HCT116 (cell line): ENCODE measurements around the gene ADGRV1.

Experiments used
- EZH2 ChIP-seq: fragments of 200-600 bp; sonication (generic); IDR thresholded peaks from 2 replicates; pipeline ENCODE4 v1.6.1; 2017; ENCODE audit warnings: antibody characterized with exemption, mixed run types
- EZH2phosphoT487 ChIP-seq: fragments of 200-600 bp; IDR thresholded peaks from 2 replicates; pipeline ENCODE4 v1.6.1; 2018; ENCODE audit warnings: antibody characterized with exemption, borderline replicate concordance
- FOSL1 ChIP-seq: IDR thresholded peaks from 2 replicates; pipeline ENCODE4 v1.6.1; 2012; ENCODE audit warnings: low read depth
- JUND ChIP-seq: IDR thresholded peaks from 2 replicates; pipeline ENCODE4 v1.6.1; 2012
- POLR2A ChIP-seq: IDR thresholded peaks from 2 replicates; pipeline ENCODE4 v1.7.0; 2011; ENCODE audit warnings: borderline replicate concordance; ENCODE audit not compliant: insufficient read depth, insufficient read length; ENCODE audit errors: extremely low read depth
- POLR2AphosphoS5 ChIP-seq: IDR thresholded peaks from 2 replicates; pipeline ENCODE4 v1.6.1; 2011; ENCODE audit warnings: mild to moderate bottlenecking, low read depth, low read length, moderate library complexity
- RAD21 ChIP-seq: IDR thresholded peaks from 2 replicates; pipeline ENCODE4 v1.6.1; 2012; ENCODE audit warnings: low read depth, mild to moderate bottlenecking
- SIN3A ChIP-seq: IDR thresholded peaks from 2 replicates; pipeline ENCODE4 v1.6.1; 2012; ENCODE audit warnings: low read depth
- TCF7L2 ChIP-seq: IDR thresholded peaks from 2 replicates; pipeline ENCODE4 v1.7.0; 2011; ENCODE audit warnings: borderline replicate concordance, inconsistent platforms; ENCODE audit not compliant: insufficient read depth, insufficient read length; ENCODE audit errors: extremely low read depth
- ZFX ChIP-seq: fragments of 450-650 bp; IDR thresholded peaks from 2 replicates; pipeline ENCODE4 v1.6.1; 2017
- TF ChIP-seq, protein P1 (sequence below), 3 experiments: fragments of 200-600 bp in 1 of 3; sonication (generic) in 1 of 3; IDR thresholded peaks in 2 of 3; conservative IDR thresholded peaks in 1 of 3; 2 replicates each; pipeline ENCODE4 v1.5.1; 2012 to 2017; ENCODE audit warnings: low read depth in 2 of 3, low read length in 2 of 3, antibody characterized with exemption in 1 of 3, borderline replicate concordance in 1 of 3, control low read depth in 1 of 3, mild to moderate bottlenecking in 1 of 3, mixed read lengths in 1 of 3, mixed run types in 1 of 3, moderate library complexity in 1 of 3; ENCODE audit not compliant: insufficient read depth in 1 of 3
- TF ChIP-seq, protein P2 (sequence below): IDR thresholded peaks from 2 replicates; pipeline ENCODE4 v1.6.1; 2012

GRCh38 chr5:90881626-90882150 is 323.1 kb downstream of the ADGRV1 start:
- TF ChIP-seq, protein P1, sequence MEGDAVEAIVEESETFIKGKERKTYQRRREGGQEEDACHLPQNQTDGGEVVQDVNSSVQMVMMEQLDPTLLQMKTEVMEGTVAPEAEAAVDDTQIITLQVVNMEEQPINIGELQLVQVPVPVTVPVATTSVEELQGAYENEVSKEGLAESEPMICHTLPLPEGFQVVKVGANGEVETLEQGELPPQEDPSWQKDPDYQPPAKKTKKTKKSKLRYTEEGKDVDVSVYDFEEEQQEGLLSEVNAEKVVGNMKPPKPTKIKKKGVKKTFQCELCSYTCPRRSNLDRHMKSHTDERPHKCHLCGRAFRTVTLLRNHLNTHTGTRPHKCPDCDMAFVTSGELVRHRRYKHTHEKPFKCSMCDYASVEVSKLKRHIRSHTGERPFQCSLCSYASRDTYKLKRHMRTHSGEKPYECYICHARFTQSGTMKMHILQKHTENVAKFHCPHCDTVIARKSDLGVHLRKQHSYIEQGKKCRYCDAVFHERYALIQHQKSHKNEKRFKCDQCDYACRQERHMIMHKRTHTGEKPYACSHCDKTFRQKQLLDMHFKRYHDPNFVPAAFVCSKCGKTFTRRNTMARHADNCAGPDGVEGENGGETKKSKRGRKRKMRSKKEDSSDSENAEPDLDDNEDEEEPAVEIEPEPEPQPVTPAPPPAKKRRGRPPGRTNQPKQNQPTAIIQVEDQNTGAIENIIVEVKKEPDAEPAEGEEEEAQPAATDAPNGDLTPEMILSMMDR (IDR thresholded peaks at IDR 0.05 in 2 of 3, conservative IDR thresholded peaks at IDR 0.05 in 1 of 3; ENCODE audit: borderline replicate concordance in 1 of 3, insufficient read depth in 1 of 3, low read depth in 2 of 3, low read length in 2 of 3), result no peak
- TF ChIP-seq EZH2 (no peak), POLR2A (no peak), JUND (no peak), EZH2phosphoT487 (no peak), RAD21 (no peak), POLR2AphosphoS5 (no peak), SIN3A (no peak), FOSL1 (no peak), TCF7L2 (no peak), ZFX (no peak)
- TF ChIP-seq, protein P2, sequence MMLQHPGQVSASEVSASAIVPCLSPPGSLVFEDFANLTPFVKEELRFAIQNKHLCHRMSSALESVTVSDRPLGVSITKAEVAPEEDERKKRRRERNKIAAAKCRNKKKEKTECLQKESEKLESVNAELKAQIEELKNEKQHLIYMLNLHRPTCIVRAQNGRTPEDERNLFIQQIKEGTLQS, result no peak
